ENCODE results near the gene FBXO44. TPM values are rescaled to one million over a fixed set of nuclear protein-coding genes. Genes with fewer than 3 reads are reported as not detected.

Gene FBXO44
- polyA plus RNA-seq, 2 of the 4 experiments (the other 2 are of a cell fraction) = 10.4 to 26.9 TPM

DNA sequence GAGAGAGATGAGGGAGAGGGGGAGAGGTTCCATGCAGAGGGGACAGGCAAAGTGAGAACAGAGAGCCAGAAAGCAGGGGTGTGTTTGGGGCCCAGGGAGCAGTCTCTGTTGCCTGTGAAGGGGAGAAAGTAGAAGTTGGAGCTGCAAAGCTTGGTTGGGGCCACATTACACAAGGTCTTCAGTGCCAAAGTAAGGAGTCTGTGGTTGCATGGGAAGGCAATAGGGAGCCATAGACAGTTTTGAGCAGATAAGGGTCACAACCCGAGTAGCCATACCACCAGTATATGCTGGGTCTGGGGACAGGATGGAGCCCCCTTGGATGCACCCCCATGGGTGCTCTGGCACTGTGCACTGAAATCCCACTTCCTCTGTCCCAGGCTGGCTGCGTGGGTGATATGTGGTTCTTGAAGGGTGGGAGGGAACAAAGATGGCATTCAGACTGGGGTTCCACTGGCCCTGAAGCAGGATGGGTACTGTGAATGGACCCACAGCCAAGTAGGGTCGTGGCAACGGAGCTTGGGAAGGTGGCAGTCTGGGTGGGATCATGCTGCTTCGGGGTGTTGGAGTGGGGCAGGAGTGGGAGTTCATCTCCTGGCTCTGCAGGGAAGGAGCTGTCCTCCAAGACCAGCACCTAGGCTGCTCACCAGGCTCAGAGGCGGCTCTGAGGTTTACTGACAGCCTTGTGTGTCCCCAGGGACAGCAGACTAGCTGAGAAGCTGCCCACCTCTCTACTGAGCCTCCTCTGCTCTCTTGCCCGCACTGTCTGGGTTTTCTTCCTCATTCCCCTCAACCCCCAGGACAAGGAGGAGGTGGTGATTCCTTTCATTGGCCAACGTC, 48.9 kb downstream of the FBXO44 start:
- CTCF ChIA-PET = interaction anchor here (2.7 to 3.1 kb wide), 2 partner anchors 16 to 53 kb away, joined by 9 to 10 read pairs; no protein-coding TSS in a partner anchor
- DNase-seq (ENCODE audit: low read depth in 1 of 2, low spot score in 1 of 2) (no peak), FAIRE-seq (no peak), ATAC-seq (peak in 1 of 2 experiments; percentile 16; a peak in 1 of 6 replicates)
- POLR2A ChIA-PET = no interaction called here
- TF ChIP-seq JUN (IDR thresholded peaks at IDR 0.05) = no peak
- Histone ChIP-seq H3K9me3 (no peaks in the 10 kb centered on the region), H3K4me2 (no peak overlapping the region), H3K4me3 (no peak overlapping the region), H3K4me1 (no peaks in the 10 kb centered on the region), H3K27ac (no peak overlapping the region)
- WGBS (ENCODE audit: missing lambda C conversion rate) = 37% methylated on average over 7 of the region's 8 CpGs

DNA sequence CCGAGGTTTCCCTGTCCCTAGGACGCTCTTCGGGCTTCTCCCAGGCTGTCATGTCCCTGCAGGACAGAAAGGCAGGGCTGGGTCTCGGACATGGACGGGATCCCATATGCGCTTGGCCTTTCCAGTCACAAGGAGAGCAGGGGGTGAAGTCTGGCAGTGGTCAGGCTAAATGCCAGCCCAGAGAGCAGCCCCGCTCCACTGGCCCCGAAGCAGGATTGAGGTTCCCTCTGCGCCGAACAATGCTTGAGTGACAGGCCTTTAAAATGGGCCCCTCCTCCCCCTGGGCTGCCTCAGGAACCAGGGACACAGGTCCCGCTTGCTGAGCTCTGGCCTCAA, 49.5 kb downstream of the FBXO44 start:
- H3K27ac ChIP-seq = no peak overlapping the region
- ATAC-seq (peak in 1 of 2 experiments; percentile 13; a peak in 1 of 6 replicates), FAIRE-seq (no peak), DNase-seq (ENCODE audit: low read depth in 1 of 2, low spot score in 1 of 2) (no peak)
- H3K4me1 ChIP-seq = 0 out of 3 replicates have a peak, but pooled peaks cover 4% of the 10 kb centered on the region
- no peak for TF ChIP-seq NPAS2 (CRISPR knock-in tag; IDR thresholded peaks at IDR 0.05; ENCODE audit: borderline replicate concordance)
- TF ChIP-seq, protein P1, sequence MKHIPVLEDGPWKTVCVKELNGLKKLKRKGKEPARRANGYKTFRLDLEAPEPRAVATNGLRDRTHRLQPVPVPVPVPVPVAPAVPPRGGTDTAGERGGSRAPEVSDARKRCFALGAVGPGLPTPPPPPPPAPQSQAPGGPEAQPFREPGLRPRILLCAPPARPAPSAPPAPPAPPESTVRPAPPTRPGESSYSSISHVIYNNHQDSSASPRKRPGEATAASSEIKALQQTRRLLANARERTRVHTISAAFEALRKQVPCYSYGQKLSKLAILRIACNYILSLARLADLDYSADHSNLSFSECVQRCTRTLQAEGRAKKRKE (CRISPR knock-in tag; IDR thresholded peaks at IDR 0.05; ENCODE audit: low read depth) = no peak
- TF ChIP-seq RNF2 (IDR thresholded peaks at IDR 0.05; ENCODE audit: borderline replicate concordance, low read depth) = no peak
- TF ChIP-seq CEBPB (IDR thresholded peaks at IDR 0.05) = no peak
- TF ChIP-seq ZSCAN20 (CRISPR knock-in tag; IDR thresholded peaks at IDR 0.05) = no peak
- no peak for TF ChIP-seq ZNF302 (CRISPR knock-in tag; IDR thresholded peaks at IDR 0.05)
- no peak for TF ChIP-seq KDM5A (IDR thresholded peaks at IDR 0.05)
- no peak for TF ChIP-seq RARB (CRISPR knock-in tag; IDR thresholded peaks at IDR 0.05)
- no peak for TF ChIP-seq TFCP2L1 (CRISPR knock-in tag; IDR thresholded peaks at IDR 0.05)
- no peak for TF ChIP-seq MAZ (IDR thresholded peaks at IDR 0.05; ENCODE audit: borderline replicate concordance, low read depth, low read length)
- TF ChIP-seq HEYL (CRISPR knock-in tag; IDR thresholded peaks at IDR 0.05) = no peak
- no peak for TF ChIP-seq ZFP36 (IDR thresholded peaks at IDR 0.05; ENCODE audit: borderline replicate concordance, partially characterized antibody)
- TF ChIP-seq CBX8 (IDR thresholded peaks at IDR 0.05) = no peak
- no peak for TF ChIP-seq CHD4 (IDR thresholded peaks at IDR 0.05; ENCODE audit: borderline replicate concordance)
- TF ChIP-seq SMC3 (IDR thresholded peaks at IDR 0.05) = no peak
- H3K4me2 ChIP-seq = no peak overlapping the region
- ChIA-PET CTCF (interaction anchor here (0.8 to 3.1 kb wide), 4 partner anchors 9 to 54 kb away, joined by 3 to 10 read pairs (median 6); no protein-coding TSS in a partner anchor), POLR2A (no interaction called here)
- no peaks in the 10 kb centered on the region for H3K9me3 ChIP-seq
- no peak overlapping the region for H3K4me3 ChIP-seq
- 60% methylated on average over 9 of the region's 11 CpGs for WGBS (ENCODE audit: missing lambda C conversion rate)

DNA sequence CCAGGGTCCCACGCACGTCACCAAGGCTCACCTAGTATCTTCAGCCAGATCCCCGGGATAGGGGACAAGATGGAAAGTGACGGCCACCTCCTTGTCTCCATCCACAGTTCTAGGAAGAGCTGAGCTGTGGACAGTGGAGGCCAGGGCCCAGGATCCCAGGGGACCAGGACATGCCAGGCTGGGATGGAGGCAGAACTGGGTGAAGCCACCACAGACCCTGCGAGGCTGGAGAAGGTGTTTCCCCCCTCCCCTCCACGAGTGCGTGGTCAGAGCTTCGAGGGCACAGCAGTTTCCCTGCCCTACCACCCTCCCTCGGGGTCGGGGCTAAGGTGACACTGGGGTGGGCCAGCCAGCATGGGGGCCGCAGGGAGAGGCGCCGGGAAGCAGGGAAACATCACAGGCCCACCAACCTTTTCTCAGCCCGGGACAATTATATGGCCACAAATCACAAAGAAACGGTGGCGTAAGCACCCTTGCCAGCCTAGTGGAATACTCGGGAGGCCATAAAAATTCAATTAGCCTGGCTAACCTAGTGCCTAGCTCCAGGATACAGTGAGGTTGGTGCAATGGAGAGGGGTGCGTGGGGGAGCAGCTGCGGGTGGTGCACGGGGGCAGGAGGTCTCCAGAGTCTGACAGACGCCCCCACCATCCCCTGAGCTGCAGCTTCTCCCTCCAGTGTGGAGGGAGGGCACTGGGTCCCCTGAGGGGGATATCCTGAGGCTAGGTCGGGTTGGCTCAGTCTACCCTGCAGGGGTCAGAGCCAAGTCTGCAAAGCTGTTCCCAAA, 50.2 kb downstream of the FBXO44 start:
- DNase-seq (ENCODE audit: low read depth in 1 of 2, low spot score in 1 of 2) (no peak), ATAC-seq (no peak), FAIRE-seq (no peak)
- Histone ChIP-seq H3K4me3 (no peak overlapping the region), H3K4me2 (no peak overlapping the region), H3K9me3 (no peaks in the 10 kb centered on the region), H3K27ac (no peak overlapping the region), H3K4me1 (0 out of 3 replicates have a peak, but pooled peaks cover 4% of the 10 kb centered on the region)
- ChIA-PET POLR2A (no interaction called here), CTCF (interaction anchor here (0.8 to 3.1 kb wide), 6 partner anchors 10 to 63 kb away, joined by 3 to 10 read pairs (median 5); no protein-coding TSS in a partner anchor)
- 39% methylated on average over 8 of the region's 22 CpGs for whole genome bisulfite sequencing (ENCODE audit: missing lambda C conversion rate)
- no peak for TF ChIP-seq NR3C1 (IDR thresholded peaks at IDR 0.05)
- no peak for TF ChIP-seq NFE2L2 (conservative IDR thresholded peaks at IDR 0.05; ENCODE audit: low read length)
- TF ChIP-seq CHD4 (IDR thresholded peaks at IDR 0.05; ENCODE audit: borderline replicate concordance) = no peak
- TF ChIP-seq KDM1A (IDR thresholded peaks at IDR 0.05; ENCODE audit: low read depth) = no peak
- TF ChIP-seq TP53 (CRISPR knock-in tag; IDR thresholded peaks at IDR 0.05) = no peak
- TF ChIP-seq, protein P2, sequence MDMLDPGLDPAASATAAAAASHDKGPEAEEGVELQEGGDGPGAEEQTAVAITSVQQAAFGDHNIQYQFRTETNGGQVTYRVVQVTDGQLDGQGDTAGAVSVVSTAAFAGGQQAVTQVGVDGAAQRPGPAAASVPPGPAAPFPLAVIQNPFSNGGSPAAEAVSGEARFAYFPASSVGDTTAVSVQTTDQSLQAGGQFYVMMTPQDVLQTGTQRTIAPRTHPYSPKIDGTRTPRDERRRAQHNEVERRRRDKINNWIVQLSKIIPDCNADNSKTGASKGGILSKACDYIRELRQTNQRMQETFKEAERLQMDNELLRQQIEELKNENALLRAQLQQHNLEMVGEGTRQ (IDR thresholded peaks at IDR 0.05) = no peak
- no peak for TF ChIP-seq HOXA7 (CRISPR knock-in tag; IDR thresholded peaks at IDR 0.05)
- TF ChIP-seq HOXB5 (CRISPR knock-in tag; IDR thresholded peaks at IDR 0.05) = no peak
